ENCODE results near the gene HADHA. TPM values are rescaled to one million over a fixed set of nuclear protein-coding genes. Genes with fewer than 3 reads are reported as not detected.

The HADHA gene
- total RNA-seq, 3 donors from 2014 or later (not counting 1 experiment from before 2014, with no cell fraction given) = 66.6 to 76.1 (median 68.9) TPM

GRCh38 chr2:26216587-26216986 lies 27.8 kb downstream of the HADHA start:
- Mint-ChIP-seq H3K27me3 (ENCODE audit: low read depth in 2 of 2) (no peaks in the 10 kb centered on the region), H3K36me3 (peaks cover 46% of the 10 kb centered on the region), H3K4me1 (no peaks in the 10 kb centered on the region), H3K27ac (no peak overlapping the region), H3K9me3 (no peaks in the 10 kb centered on the region), H3K4me3 (no peak overlapping the region)
- no peaks in the 10 kb centered on the region for H3K27me3 ChIP-seq (ENCODE audit: control insufficient read depth, insufficient read depth, low read length)
- TF ChIP-seq CTCF (IDR thresholded peaks at IDR 0.05) = no peak
- ATAC-seq (no peak), DNase-seq (no peak)
- no peak overlapping the region for H3K27ac ChIP-seq (ENCODE audit: low read length)
- 97% methylated on average over 4 of the region's 4 CpGs for WGBS (ENCODE audit: insufficient coverage)
- H3K36me3 ChIP-seq (ENCODE audit: control insufficient read depth, insufficient read depth, low read length) = peaks cover 51% of the 10 kb centered on the region
- intact Hi-C loops (cut with micrococcal nuclease) = no loop called here
- H3K4me1 ChIP-seq (ENCODE audit: control insufficient read depth, insufficient read depth, low read length) = no peaks in the 10 kb centered on the region
- no peaks in the 10 kb centered on the region for H3K9me3 ChIP-seq (ENCODE audit: control insufficient read depth, insufficient read depth, low read length)
- no peak overlapping the region for H3K4me3 ChIP-seq (ENCODE audit: low read length)

GRCh38 chr2:26215833-26216232 lies 28.6 kb downstream of the HADHA start:
- Mint-ChIP-seq H3K4me3 (no peak overlapping the region), H3K9me3 (no peaks in the 10 kb centered on the region), H3K27ac (no peak overlapping the region), H3K27me3 (ENCODE audit: low read depth in 2 of 2) (no peaks in the 10 kb centered on the region), H3K4me1 (no peaks in the 10 kb centered on the region), H3K36me3 (peaks cover 53% of the 10 kb centered on the region)
- intact Hi-C loops (cut with micrococcal nuclease) = no loop called here
- no peak for ATAC-seq
- Histone ChIP-seq H3K4me3 (ENCODE audit: low read length) (no peak overlapping the region), H3K36me3 (ENCODE audit: control insufficient read depth, insufficient read depth, low read length) (peaks cover 58% of the 10 kb centered on the region), H3K27ac (ENCODE audit: low read length) (no peak overlapping the region), H3K4me1 (ENCODE audit: control insufficient read depth, insufficient read depth, low read length) (no peaks in the 10 kb centered on the region), H3K9me3 (ENCODE audit: control insufficient read depth, insufficient read depth, low read length) (no peaks in the 10 kb centered on the region), H3K27me3 (ENCODE audit: control insufficient read depth, insufficient read depth, low read length) (no peaks in the 10 kb centered on the region)
- WGBS (ENCODE audit: insufficient coverage) = 100% methylated on average over 1 of the region's 1 CpG
- DNase-seq = no peak
- no peak for TF ChIP-seq CTCF (IDR thresholded peaks at IDR 0.05)

- ATAC-seq (no peak), DNase-seq (no peak)
- no peaks in the 10 kb centered on the region for H3K9me3 ChIP-seq (ENCODE audit: control insufficient read depth, insufficient read depth, low read length)
- no peak overlapping the region for H3K4me3 Mint-ChIP-seq
- H3K27ac Mint-ChIP-seq = no peak overlapping the region
- H3K9me3 Mint-ChIP-seq = no peaks in the 10 kb centered on the region
- no peaks in the 10 kb centered on the region for H3K27me3 ChIP-seq (ENCODE audit: control insufficient read depth, insufficient read depth, low read length)
- H3K27me3 Mint-ChIP-seq (ENCODE audit: low read depth in 2 of 2) = no peaks in the 10 kb centered on the region
- TF ChIP-seq CTCF (IDR thresholded peaks at IDR 0.05) = no peak
- peaks cover 67% of the 10 kb centered on the region for H3K36me3 ChIP-seq (ENCODE audit: control insufficient read depth, insufficient read depth, low read length)
- peaks cover 57% of the 10 kb centered on the region for H3K36me3 Mint-ChIP-seq
- H3K27ac ChIP-seq (ENCODE audit: low read length) = no peak overlapping the region
- 95% methylated on average over 1 of the region's 1 CpG for WGBS (ENCODE audit: insufficient coverage)
- no peaks in the 10 kb centered on the region for H3K4me1 Mint-ChIP-seq
- no peaks in the 10 kb centered on the region for H3K4me1 ChIP-seq (ENCODE audit: control insufficient read depth, insufficient read depth, low read length)
- H3K4me3 ChIP-seq (ENCODE audit: low read length) = no peak overlapping the region
- intact Hi-C loops (cut with micrococcal nuclease) = no loop called here
Measured at GRCh38 chr2:26214759-26215158, 29.7 kb downstream of the HADHA start.

- H3K4me3 ChIP-seq (ENCODE audit: low read length) = no peak overlapping the region
- TF ChIP-seq CTCF (IDR thresholded peaks at IDR 0.05) = no peak
- no peaks in the 10 kb centered on the region for H3K27me3 ChIP-seq (ENCODE audit: control insufficient read depth, insufficient read depth, low read length)
- ATAC-seq (no peak), DNase-seq (no peak)
- no peak overlapping the region for H3K27ac Mint-ChIP-seq
- no peak overlapping the region for H3K27ac ChIP-seq (ENCODE audit: low read length)
- no peaks in the 10 kb centered on the region for H3K9me3 Mint-ChIP-seq
- H3K4me1 ChIP-seq (ENCODE audit: control insufficient read depth, insufficient read depth, low read length) = no peaks in the 10 kb centered on the region
- 99% methylated on average over 5 of the region's 5 CpGs for WGBS (ENCODE audit: insufficient coverage)
- peaks cover 77% of the 10 kb centered on the region for H3K36me3 Mint-ChIP-seq
- intact Hi-C loops (cut with micrococcal nuclease) = no loop called here
- H3K4me3 Mint-ChIP-seq = no peak overlapping the region
- H3K27me3 Mint-ChIP-seq (ENCODE audit: low read depth in 2 of 2) = no peaks in the 10 kb centered on the region
- no peaks in the 10 kb centered on the region for H3K4me1 Mint-ChIP-seq
- H3K9me3 ChIP-seq (ENCODE audit: control insufficient read depth, insufficient read depth, low read length) = no peaks in the 10 kb centered on the region
- peaks cover 87% of the 10 kb centered on the region for H3K36me3 ChIP-seq (ENCODE audit: control insufficient read depth, insufficient read depth, low read length)
Measured at GRCh38 chr2:26212011-26212410, 32.4 kb downstream of the HADHA start.
